ENCODE results near the gene BBS10. TPM values are rescaled to one million over a fixed set of nuclear protein-coding genes. Genes with fewer than 3 reads are reported as not detected.
A peak's percentile ranks its signal among the peaks of the same experiment; 100 is the strongest.

Gene BBS10
- total and polyA plus RNA-seq, 9 of the 15 experiments (the other 6 are each of a cell fraction or from before 2014, with no cell fraction given) = 2.3 to 14.9 (median 5.9) TPM

- H3K27ac ChIP-seq (ENCODE audit: extremely low read depth, low read depth, low read length) = no peak overlapping the region
- TF ChIP-seq CEBPB (tag; IDR thresholded peaks at IDR 0.05) (peak; percentile 74), CEBPG (CRISPR knock-in tag; IDR thresholded peaks at IDR 0.05) (no peak), CEBPG (tag; conservative IDR thresholded peaks at IDR 0.05 in 1 of 2, IDR thresholded peaks at IDR 0.05 in 1 of 2) (peak; percentile 52 to 59; a peak in 3 of 4 replicates), SAFB (IDR thresholded peaks at IDR 0.05; ENCODE audit: borderline replicate concordance, low read depth, low read length) (no peak)
- WGBS (ENCODE audit: insufficient coverage, low coverage, missing lambda C conversion rate) = 37% methylated on average over 7 of the region's 7 CpGs
- FAIRE-seq (no peak), ATAC-seq (no peak), DNase-seq (ENCODE audit: extremely low read depth in 1 of 4, low spot score in 3 of 4) (no peak)
- H3K79me2 ChIP-seq (ENCODE audit: control insufficient read depth, insufficient read depth, low read length) = no peaks in the 10 kb centered on the region
- ChIA-PET POLR2A (no interaction called here), CTCF (ENCODE audit: low intra/inter-chr PET ratio) (no interaction called here)
- no peaks in the 10 kb centered on the region for H3K27me3 ChIP-seq (ENCODE audit: control insufficient read depth in 2 of 2, insufficient read depth in 2 of 2, low read length in 2 of 2)
- H4K20me1 ChIP-seq (replicated peaks; ENCODE audit: control insufficient read depth, insufficient read depth, low read length) = no peaks in the 10 kb centered on the region
- no peaks in the 10 kb centered on the region for H3K36me3 ChIP-seq (ENCODE audit: control insufficient read depth, insufficient read depth, low read length)
- peaks cover 0 to 15% of the 10 kb centered on the region in 2 experiments; a peak in 3 of 5 replicates for H3K4me1 ChIP-seq (replicated peaks in 1 of 2; ENCODE audit: control insufficient read depth in 2 of 2, insufficient read depth in 2 of 2, low read length in 2 of 2)
- in situ Hi-C loops (cut with MboI) (no loop called here), intact Hi-C loops (cut with micrococcal nuclease) (no loop called here)
- BruUV-seq (replicated peaks) = no TSS peak
- no peak overlapping the region for H2AFZ ChIP-seq (ENCODE audit: low read depth, low read length)
- no peak overlapping the region for H3K4me3 ChIP-seq
- H3K9me3 ChIP-seq (replicated peaks; ENCODE audit: control insufficient read depth, insufficient read depth, low read depth, low read length) = no peaks in the 10 kb centered on the region
- no peaks in the 10 kb centered on the region for H3K9me1 ChIP-seq (ENCODE audit: control insufficient read depth, insufficient read depth, low read length)
- H3K4me2 ChIP-seq (ENCODE audit: insufficient read depth, low read length) = no peak overlapping the region
- no peak overlapping the region for H3K9ac ChIP-seq (ENCODE audit: insufficient read depth in 1 of 2, low read depth in 2 of 2, low read length in 2 of 2)
These were observed 31.7 kb downstream of the BBS10 start for GRCh38 chr12:76316468-76316867.

- no TSS peak for BruUV-seq (replicated peaks)
- Histone ChIP-seq H3K9me1 (ENCODE audit: control insufficient read depth, insufficient read depth, low read length) (no peaks in the 10 kb centered on the region), H3K9me3 (replicated peaks; ENCODE audit: control insufficient read depth, insufficient read depth, low read depth, low read length) (no peaks in the 10 kb centered on the region), H3K27ac (ENCODE audit: extremely low read depth, low read depth, low read length) (no peak overlapping the region), H3K9ac (ENCODE audit: insufficient read depth in 1 of 2, low read depth in 2 of 2, low read length in 2 of 2) (0 out of 4 replicates have a peak overlapping the region, but pooled peaks of 1 of the 2 experiments have one; percentile 8), H2AFZ (ENCODE audit: low read depth, low read length) (peak overlapping the region; percentile 28; the same call in 1 of the 2 replicates), H3K4me3 (no peak overlapping the region), H3K79me2 (ENCODE audit: control insufficient read depth, insufficient read depth, low read length) (no peaks in the 10 kb centered on the region), H3K4me1 (replicated peaks in 1 of 2; ENCODE audit: control insufficient read depth in 2 of 2, insufficient read depth in 2 of 2, low read length in 2 of 2) (peaks cover 0 to 4% of the 10 kb centered on the region in 2 experiments; a peak in 3 of 5 replicates), H3K36me3 (ENCODE audit: control insufficient read depth, insufficient read depth, low read length) (no peaks in the 10 kb centered on the region), H4K20me1 (replicated peaks; ENCODE audit: control insufficient read depth, insufficient read depth, low read length) (no peaks in the 10 kb centered on the region), H3K27me3 (ENCODE audit: control insufficient read depth in 2 of 2, insufficient read depth in 2 of 2, low read length in 2 of 2) (no peaks in the 10 kb centered on the region), H3K4me2 (ENCODE audit: insufficient read depth, low read length) (no peak overlapping the region)
- intact Hi-C loops (cut with micrococcal nuclease) (no loop called here), in situ Hi-C loops (cut with MboI) (no loop called here)
- WGBS (ENCODE audit: insufficient coverage, low coverage, missing lambda C conversion rate) = 35% methylated on average over 9 of the region's 9 CpGs
- DNase-seq (ENCODE audit: extremely low read depth in 1 of 4, low spot score in 3 of 4) = no peak
- POLR2A ChIA-PET = interaction anchor here (0.6 to 0.7 kb wide), 2 partner anchors 97 to 221 kb away, joined by 3 read pairs; no protein-coding TSS in a partner anchor
- TF ChIP-seq ESRRA (IDR thresholded peaks at IDR 0.05; ENCODE audit: borderline replicate concordance, low read depth) (no peak), PRMT5 (CRISPR knock-in tag; IDR thresholded peaks at IDR 0.05) (no peak), RFX5 (IDR thresholded peaks at IDR 0.05; ENCODE audit: low read depth, low read length) (no peak), MCM3 (IDR thresholded peaks at IDR 0.05) (no peak), ZNF75A (CRISPR knock-in tag; IDR thresholded peaks at IDR 0.05) (no peak), TSC22D4 (tag; IDR thresholded peaks at IDR 0.05) (no peak), RHOXF2B (CRISPR knock-in tag; conservative IDR thresholded peaks at IDR 0.05) (no peak), TEAD4 (IDR thresholded peaks at IDR 0.05; ENCODE audit: low read length) (no peak), TEAD4 (CRISPR knock-in tag; IDR thresholded peaks at IDR 0.05; ENCODE audit: borderline replicate concordance) (no peak), BRD4 (IDR thresholded peaks at IDR 0.05) (no peak), SRSF9 (IDR thresholded peaks at IDR 0.05; ENCODE audit: borderline replicate concordance, low read depth, low read length) (no peak), MYNN (IDR thresholded peaks at IDR 0.05) (no peak), MYNN (CRISPR knock-in tag; IDR thresholded peaks at IDR 0.05) (no peak), SIRT6 (IDR thresholded peaks at IDR 0.05; ENCODE audit: low read depth, low read length) (no peak)
- no peak; the same call in 2 of the 3 replicates for ATAC-seq
- no peak for FAIRE-seq
- CTCF ChIA-PET (ENCODE audit: low intra/inter-chr PET ratio) = no interaction called here
These were observed 34.9 kb downstream of the BBS10 start for GRCh38 chr12:76313299-76313698.
